ENCODE measurements around the gene ANO3.

ANO3 gene

DNA sequence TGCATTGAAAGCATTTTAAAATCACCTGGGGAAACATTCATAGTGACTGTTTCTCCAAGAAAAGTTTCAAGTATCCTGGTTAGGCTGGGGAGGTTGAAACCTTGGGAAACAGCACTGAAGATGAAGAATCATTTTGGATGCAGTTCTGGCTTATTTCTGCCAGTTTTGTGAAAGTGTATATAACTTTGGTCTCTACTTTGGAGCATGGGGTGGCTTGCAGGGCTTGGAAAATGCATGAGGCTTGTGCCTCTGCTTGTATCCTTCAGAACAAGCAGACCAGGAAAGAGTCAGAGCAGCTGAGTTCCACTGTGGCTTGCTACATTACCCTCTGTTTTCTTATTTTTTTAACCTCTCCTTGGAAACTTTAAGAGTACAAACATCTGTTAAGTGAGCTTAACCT lies 370.5 kb downstream of the ANO3 start:
- TF ChIP-seq, protein P1, sequence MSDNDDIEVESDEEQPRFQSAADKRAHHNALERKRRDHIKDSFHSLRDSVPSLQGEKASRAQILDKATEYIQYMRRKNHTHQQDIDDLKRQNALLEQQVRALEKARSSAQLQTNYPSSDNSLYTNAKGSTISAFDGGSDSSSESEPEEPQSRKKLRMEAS (IDR thresholded peaks at IDR 0.05; ENCODE audit: low read depth, low read length), result no peak
- TF ChIP-seq, protein P2, sequence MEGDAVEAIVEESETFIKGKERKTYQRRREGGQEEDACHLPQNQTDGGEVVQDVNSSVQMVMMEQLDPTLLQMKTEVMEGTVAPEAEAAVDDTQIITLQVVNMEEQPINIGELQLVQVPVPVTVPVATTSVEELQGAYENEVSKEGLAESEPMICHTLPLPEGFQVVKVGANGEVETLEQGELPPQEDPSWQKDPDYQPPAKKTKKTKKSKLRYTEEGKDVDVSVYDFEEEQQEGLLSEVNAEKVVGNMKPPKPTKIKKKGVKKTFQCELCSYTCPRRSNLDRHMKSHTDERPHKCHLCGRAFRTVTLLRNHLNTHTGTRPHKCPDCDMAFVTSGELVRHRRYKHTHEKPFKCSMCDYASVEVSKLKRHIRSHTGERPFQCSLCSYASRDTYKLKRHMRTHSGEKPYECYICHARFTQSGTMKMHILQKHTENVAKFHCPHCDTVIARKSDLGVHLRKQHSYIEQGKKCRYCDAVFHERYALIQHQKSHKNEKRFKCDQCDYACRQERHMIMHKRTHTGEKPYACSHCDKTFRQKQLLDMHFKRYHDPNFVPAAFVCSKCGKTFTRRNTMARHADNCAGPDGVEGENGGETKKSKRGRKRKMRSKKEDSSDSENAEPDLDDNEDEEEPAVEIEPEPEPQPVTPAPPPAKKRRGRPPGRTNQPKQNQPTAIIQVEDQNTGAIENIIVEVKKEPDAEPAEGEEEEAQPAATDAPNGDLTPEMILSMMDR (IDR thresholded peaks at IDR 0.05; ENCODE audit: low read depth, low read length), result no peak
- TF ChIP-seq POLR2A (IDR thresholded peaks at IDR 0.05; ENCODE audit: extremely low read depth, insufficient read length), result no peak
- TF ChIP-seq MYC (IDR thresholded peaks at IDR 0.05; ENCODE audit: low read depth, low read length), result no peak
- H3K4me3 ChIP-seq (ENCODE audit: low read depth, low read length), result no peak overlapping the region
- DNase-seq (ENCODE audit: low read depth), result no peak

DNA sequence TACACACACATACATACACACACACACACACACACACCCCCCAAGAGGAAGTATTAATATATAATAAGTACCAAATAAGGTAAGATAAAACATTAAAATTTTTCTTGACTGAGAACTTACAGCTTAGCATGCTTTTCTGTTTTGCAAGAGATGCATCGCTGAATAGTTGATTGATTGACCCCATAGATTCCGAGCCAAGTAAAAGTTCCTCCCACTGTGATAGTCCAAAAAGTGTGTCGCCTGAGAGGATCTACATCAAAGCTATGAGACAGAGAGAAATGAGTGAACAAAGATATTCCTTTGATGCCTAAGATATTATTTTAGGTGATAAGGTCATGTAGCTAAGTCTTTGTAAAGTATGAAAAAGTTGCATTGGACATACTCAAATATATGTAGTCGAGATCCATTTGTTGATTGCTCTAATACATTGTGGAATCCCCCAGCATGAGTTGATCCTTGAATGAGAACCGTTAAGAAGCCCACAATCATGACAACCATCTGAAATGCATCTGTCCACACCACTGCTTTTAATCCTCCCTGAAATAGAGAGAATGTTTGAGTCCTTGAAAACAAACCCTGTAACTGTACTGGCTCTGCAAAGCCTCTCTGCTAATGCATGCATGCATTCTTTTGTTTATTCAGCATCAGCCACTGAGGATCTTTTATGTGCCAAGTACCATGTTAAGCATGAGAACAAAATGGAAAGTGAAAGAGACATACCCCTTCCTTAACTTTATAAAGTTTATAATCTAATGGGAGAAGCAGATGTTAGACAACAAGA lies 371.7 kb downstream of the ANO3 start:
- TF ChIP-seq POLR2A (IDR thresholded peaks at IDR 0.05; ENCODE audit: extremely low read depth, insufficient read length), result no peak
- DNase-seq (ENCODE audit: low read depth), result no peak
- no peak overlapping the region for H3K4me3 ChIP-seq (ENCODE audit: low read depth, low read length)

DNA sequence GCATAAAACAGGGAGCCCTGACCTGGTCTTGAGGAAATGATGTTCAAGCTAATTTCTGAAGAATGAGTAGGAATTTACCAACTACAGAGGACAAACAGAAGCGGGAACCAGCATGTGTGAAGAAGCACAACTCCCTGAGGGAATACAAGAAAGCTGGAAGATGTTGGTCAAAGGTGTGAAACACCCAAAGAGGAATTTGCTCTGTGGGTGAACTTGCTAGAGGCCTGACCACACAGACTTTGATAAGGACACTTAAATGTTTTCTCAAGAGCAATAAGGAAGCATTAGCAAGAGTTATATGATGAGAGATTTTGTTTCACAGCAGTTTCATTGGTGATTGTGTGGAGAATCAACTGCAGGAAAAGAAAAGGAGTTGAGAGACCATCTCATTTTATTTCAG lies 372.3 kb downstream of the ANO3 start:
- no peak overlapping the region for H3K4me3 ChIP-seq (ENCODE audit: low read depth, low read length)
- DNase-seq (ENCODE audit: low read depth), result no peak
- TF ChIP-seq, protein P2 (IDR thresholded peaks at IDR 0.05; ENCODE audit: low read depth, low read length), result no peak
- TF ChIP-seq MYC (IDR thresholded peaks at IDR 0.05; ENCODE audit: low read depth, low read length), result no peak
- TF ChIP-seq POLR2A (IDR thresholded peaks at IDR 0.05; ENCODE audit: extremely low read depth, insufficient read length), result no peak
- TF ChIP-seq, protein P1 (IDR thresholded peaks at IDR 0.05; ENCODE audit: low read depth, low read length), result no peak

DNA sequence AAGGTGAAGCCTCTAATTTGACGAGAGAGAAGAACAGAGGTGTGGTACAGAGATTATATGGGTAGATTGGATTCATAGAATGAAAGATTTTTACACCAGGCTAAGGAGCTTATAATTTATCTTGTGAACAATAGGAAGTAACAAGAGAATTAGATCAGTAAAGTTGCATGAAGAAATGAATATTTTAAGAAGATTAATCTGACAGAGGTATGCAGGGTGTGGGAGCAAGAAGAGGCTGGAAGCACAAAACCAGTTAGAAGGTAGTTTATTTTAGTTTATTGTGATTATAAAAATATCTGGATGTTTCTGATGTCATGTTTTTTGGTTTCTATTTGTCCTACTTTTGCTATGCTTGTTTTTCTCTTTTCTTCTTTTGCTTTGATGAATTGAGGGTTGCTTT lies 374.3 kb downstream of the ANO3 start:
- TF ChIP-seq, protein P1 (IDR thresholded peaks at IDR 0.05; ENCODE audit: low read depth, low read length), result no peak
- no peak for TF ChIP-seq MYC (IDR thresholded peaks at IDR 0.05; ENCODE audit: low read depth, low read length)
- TF ChIP-seq, protein P2 (IDR thresholded peaks at IDR 0.05; ENCODE audit: low read depth, low read length), result no peak
- TF ChIP-seq POLR2A (IDR thresholded peaks at IDR 0.05; ENCODE audit: extremely low read depth, insufficient read length), result no peak
- DNase-seq (ENCODE audit: low read depth), result no peak

DNA sequence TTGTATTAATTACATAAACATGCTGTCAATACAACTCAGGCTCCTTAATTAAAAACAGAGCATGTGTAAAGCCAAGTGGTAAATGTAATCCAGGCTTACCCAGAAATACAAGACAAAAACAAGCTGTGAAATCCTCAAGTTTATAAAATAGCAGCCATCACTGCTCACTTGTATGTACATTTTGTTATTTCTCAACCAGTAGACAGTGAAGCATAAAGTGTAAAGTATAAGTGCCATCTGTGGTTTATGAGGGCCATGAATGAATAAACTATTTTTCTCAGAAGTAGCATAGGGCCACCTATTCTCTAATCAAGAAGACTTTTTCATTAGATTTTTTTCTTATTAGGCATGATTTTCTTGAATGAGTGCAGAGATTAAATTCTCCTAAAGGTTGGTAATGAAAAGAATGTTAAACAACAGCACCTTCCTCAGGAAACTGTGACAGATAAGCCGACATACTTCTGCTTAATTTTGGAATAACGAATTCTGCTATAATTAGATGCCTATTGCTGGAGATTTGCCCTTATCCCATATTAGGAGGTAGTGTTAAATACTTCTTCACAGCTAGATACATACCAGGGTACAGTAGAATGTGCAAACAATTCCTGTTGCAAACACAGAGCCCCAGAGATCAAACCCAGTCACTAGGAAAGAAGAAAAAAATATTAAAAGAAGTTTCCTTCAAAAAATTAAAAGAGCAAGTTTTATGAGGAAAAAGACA lies 377.0 kb downstream of the ANO3 start:
- TF ChIP-seq MYC (IDR thresholded peaks at IDR 0.05; ENCODE audit: low read depth, low read length) (no peak), POLR2A (IDR thresholded peaks at IDR 0.05; ENCODE audit: extremely low read depth, insufficient read length) (no peak)
- TF ChIP-seq, protein P2 (IDR thresholded peaks at IDR 0.05; ENCODE audit: low read depth, low read length), result no peak
- TF ChIP-seq, protein P1 (IDR thresholded peaks at IDR 0.05; ENCODE audit: low read depth, low read length), result no peak
- DNase-seq (ENCODE audit: low read depth), result no peak
- no peak overlapping the region for H3K4me3 ChIP-seq (ENCODE audit: low read depth, low read length)

More for the DNA sequence above, 374.3 kb downstream of the ANO3 start:
- no peak overlapping the region for H3K4me3 ChIP-seq (ENCODE audit: low read depth, low read length)

DNA sequence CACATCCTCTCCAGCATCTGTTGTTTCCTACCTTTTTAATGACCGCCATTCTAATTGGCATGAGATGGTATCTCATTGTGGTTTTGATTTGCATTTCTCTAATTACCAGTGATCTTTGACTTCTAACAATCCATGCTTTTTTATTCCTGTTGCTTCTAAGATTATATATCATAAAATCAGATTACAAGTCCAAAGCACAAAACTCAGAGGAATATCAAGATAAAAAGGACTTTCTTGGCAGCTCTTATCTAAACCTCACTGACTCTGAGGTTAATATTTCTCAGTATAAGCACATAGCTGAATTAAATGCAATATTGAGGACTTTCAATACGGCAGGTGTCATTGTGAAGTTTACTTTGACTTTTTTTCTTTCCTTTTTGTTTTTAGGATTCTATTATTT lies 378.6 kb downstream of the ANO3 start:
- no peak for DNase-seq (ENCODE audit: low read depth)
- H3K4me3 ChIP-seq (ENCODE audit: low read depth, low read length), result no peak overlapping the region
- TF ChIP-seq, protein P1 (IDR thresholded peaks at IDR 0.05; ENCODE audit: low read depth, low read length), result no peak
- TF ChIP-seq MYC (IDR thresholded peaks at IDR 0.05; ENCODE audit: low read depth, low read length) (no peak), POLR2A (IDR thresholded peaks at IDR 0.05; ENCODE audit: extremely low read depth, insufficient read length) (no peak)
- TF ChIP-seq, protein P2 (IDR thresholded peaks at IDR 0.05; ENCODE audit: low read depth, low read length), result no peak

All from NB4 (cell line).